K562 (cell line): ENCODE results near the gene SFR1. TPM values are rescaled to one million over a fixed set of nuclear protein-coding genes. Genes with fewer than 3 reads are reported as not detected.
A peak's percentile ranks its signal among the peaks of the same experiment; 100 is the strongest.

Experiments
- C11orf30 ChIP-seq: fragments of 450-650 bp; IDR thresholded peaks from 2 replicates; pipeline ENCODE4 v1.6.1; 2016; ENCODE audit warnings: low read depth, mild to moderate bottlenecking
- GTF2E2 ChIP-seq: fragments of 200-800 bp; sonication (Bioruptor generic); IDR thresholded peaks from 2 replicates; pipeline ENCODE4 v1.6.1; 2016; ENCODE audit warnings: missing genetic modification characterization, missing compliant biosample characterization
- HNRNPK ChIP-seq: fragments of 200-400 bp; formaldehyde crosslinking; IDR thresholded peaks from one replicate; pipeline ENCODE4 v1.6.1; 2018; ENCODE audit warnings: mild to moderate bottlenecking, low read depth, low read length; ENCODE audit not compliant: poor library complexity, severe bottlenecking
- HNRNPUL1 ChIP-seq: fragments of 200-400 bp; formaldehyde crosslinking; IDR thresholded peaks from 2 replicates; pipeline ENCODE4 v1.6.1; 2017; ENCODE audit warnings: low read length
- NR0B1 ChIP-seq: fragments of 450-650 bp; IDR thresholded peaks from one replicate; pipeline ENCODE4 v1.6.1; 2018; ENCODE audit warnings: mild to moderate bottlenecking, moderate library complexity; ENCODE audit not compliant: partially characterized antibody
- PCBP2 ChIP-seq: fragments of 200-400 bp; formaldehyde crosslinking; IDR thresholded peaks from 2 replicates; pipeline ENCODE4 v1.6.1; 2018; ENCODE audit warnings: low read length, low read depth, mild to moderate bottlenecking, moderate library complexity; ENCODE audit not compliant: poor library complexity, severe bottlenecking
- POLR2G ChIP-seq: fragments of 200-400 bp; formaldehyde crosslinking; IDR thresholded peaks from 2 replicates; pipeline ENCODE4 v1.6.1; 2017; ENCODE audit warnings: low read depth, mild to moderate bottlenecking, antibody characterized with exemption, low read length, moderate library complexity
- ZC3H11A ChIP-seq: IDR thresholded peaks from 2 replicates; pipeline ENCODE4 v1.6.1; 2012; ENCODE audit warnings: low read depth, low read length, improper control_type of control experiment
- ZNF778 ChIP-seq: fragments of 450-650 bp; formaldehyde crosslinking; IDR thresholded peaks from 2 replicates; pipeline ENCODE4 v1.4.0; 2020; ENCODE audit warnings: mild to moderate bottlenecking, moderate library complexity
- polyA plus RNA-seq, 8 experiments: library from polyadenylated mRNA; depleted of rRNA in 4 of 8; stranded (reverse) in 5 of 8; unstranded in 3 of 8; fragments of >200 nt; fragmentation: Nextera tagmentation in 2 of 8; fragmentation: Illumina TruSeq in 1 of 8; extraction: Ambion mirVana in 2 of 8; extraction: Trizol in 1 of 8; gene quantifications; 2 replicates each; pipeline versions ENCODE4 v1.2.1 to v1.2.3, GENCODE V29; 2011 to 2014; ENCODE audit warnings: inconsistent platforms in 1 of 8, missing spikeins in 1 of 8
- total RNA-seq, 7 experiments: library from RNA; depleted of rRNA in 6 of 7; stranded (reverse); fragments of >200 nt in 6 of 7; fragmentation: Illumina TruSeq in 2 of 7; extraction: Trizol in 2 of 7; gene quantifications; 2 replicates each; pipeline versions ENCODE4 v1.2.1 to v1.2.3, GENCODE V29; 2011 to 2021; ENCODE audit warnings: low replicate concordance in 1 of 7
- TF ChIP-seq, protein P1 (sequence below): fragments of 150-350 bp; IDR thresholded peaks from 2 replicates; pipeline ENCODE4 v1.6.1; 2014; ENCODE audit warnings: low read depth, mild to moderate bottlenecking, low read length, borderline replicate concordance
- TF ChIP-seq, protein P2 (sequence below): fragments of 250-450 bp; sonication (Bioruptor Pico); IDR thresholded peaks from 2 replicates; pipeline ENCODE4 v1.5.0; 2022; ENCODE audit warnings: mild to moderate bottlenecking

The SFR1 gene
- total and polyA plus RNA-seq, 9 of the 15 experiments (the other 6 are each of a cell fraction or from before 2014, with no cell fraction given) = 4.3 to 18.7 (median 9.1) TPM

DNA sequence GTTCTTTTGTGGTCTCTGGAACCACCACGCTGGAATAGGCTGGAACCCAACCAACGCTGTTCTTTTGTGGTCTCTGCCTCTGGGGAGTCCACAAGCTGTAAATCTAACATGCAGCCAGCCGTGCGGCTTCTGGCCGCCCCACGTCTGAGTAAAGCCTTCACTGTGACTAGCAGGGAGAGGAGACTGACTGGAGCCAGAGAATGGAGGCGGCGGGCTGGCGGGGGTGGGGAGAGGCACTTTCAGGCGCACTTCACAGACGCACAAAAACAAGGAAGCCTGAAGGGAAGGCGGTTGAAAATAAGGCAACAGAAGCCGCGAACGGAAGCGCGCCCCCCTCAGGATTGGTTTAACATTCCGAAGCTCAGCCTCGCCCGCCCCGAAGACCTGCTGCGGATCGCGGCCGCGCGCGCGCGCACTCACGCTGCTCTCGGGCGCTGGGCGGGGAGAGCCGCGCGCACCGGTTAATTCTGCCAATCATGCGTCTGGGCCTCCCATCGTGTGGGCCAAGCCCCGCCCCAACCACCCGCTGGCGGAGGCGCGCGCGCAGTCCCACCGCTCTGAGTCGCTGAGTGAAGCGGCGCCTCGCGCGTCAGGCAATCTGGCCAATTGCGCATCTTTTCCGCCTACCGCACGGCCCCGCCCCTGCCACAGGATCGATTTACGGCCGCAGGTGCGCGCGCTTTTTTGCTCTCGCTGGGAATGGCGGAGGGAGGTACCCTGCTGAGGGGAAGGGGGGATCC lies at the start of gene SFR1 (continued):
- TF ChIP-seq HNRNPK = no peak
- TF ChIP-seq ZC3H11A = no peak
- TF ChIP-seq, protein P1, sequence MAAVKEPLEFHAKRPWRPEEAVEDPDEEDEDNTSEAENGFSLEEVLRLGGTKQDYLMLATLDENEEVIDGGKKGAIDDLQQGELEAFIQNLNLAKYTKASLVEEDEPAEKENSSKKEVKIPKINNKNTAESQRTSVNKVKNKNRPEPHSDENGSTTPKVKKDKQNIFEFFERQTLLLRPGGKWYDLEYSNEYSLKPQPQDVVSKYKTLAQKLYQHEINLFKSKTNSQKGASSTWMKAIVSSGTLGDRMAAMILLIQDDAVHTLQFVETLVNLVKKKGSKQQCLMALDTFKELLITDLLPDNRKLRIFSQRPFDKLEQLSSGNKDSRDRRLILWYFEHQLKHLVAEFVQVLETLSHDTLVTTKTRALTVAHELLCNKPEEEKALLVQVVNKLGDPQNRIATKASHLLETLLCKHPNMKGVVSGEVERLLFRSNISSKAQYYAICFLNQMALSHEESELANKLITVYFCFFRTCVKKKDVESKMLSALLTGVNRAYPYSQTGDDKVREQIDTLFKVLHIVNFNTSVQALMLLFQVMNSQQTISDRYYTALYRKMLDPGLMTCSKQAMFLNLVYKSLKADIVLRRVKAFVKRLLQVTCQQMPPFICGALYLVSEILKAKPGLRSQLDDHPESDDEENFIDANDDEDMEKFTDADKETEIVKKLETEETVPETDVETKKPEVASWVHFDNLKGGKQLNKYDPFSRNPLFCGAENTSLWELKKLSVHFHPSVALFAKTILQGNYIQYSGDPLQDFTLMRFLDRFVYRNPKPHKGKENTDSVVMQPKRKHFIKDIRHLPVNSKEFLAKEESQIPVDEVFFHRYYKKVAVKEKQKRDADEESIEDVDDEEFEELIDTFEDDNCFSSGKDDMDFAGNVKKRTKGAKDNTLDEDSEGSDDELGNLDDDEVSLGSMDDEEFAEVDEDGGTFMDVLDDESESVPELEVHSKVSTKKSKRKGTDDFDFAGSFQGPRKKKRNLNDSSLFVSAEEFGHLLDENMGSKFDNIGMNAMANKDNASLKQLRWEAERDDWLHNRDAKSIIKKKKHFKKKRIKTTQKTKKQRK = no peak
- TF ChIP-seq PCBP2 = no peak
- TF ChIP-seq, protein P2, sequence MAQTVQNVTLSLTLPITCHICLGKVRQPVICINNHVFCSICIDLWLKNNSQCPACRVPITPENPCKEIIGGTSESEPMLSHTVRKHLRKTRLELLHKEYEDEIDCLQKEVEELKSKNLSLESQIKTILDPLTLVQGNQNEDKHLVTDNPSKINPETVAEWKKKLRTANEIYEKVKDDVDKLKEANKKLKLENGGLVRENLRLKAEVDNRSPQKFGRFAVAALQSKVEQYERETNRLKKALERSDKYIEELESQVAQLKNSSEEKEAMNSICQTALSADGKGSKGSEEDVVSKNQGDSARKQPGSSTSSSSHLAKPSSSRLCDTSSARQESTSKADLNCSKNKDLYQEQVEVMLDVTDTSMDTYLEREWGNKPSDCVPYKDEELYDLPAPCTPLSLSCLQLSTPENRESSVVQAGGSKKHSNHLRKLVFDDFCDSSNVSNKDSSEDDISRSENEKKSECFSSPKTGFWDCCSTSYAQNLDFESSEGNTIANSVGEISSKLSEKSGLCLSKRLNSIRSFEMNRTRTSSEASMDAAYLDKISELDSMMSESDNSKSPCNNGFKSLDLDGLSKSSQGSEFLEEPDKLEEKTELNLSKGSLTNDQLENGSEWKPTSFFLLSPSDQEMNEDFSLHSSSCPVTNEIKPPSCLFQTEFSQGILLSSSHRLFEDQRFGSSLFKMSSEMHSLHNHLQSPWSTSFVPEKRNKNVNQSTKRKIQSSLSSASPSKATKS (CRISPR knock-in tag) = no peak
- TF ChIP-seq POLR2G = peak; percentile 91
- TF ChIP-seq GTF2E2 (tag) = peak; percentile 30; the same call in 1 of the 2 replicates
- TF ChIP-seq NR0B1 = no peak
- TF ChIP-seq HNRNPUL1 = no peak
- peak; percentile 57; the same call in 1 of the 2 replicates for TF ChIP-seq C11orf30
- no peak for TF ChIP-seq ZNF778 (CRISPR knock-in tag)
